Activated CD4-positive, alpha-beta T cell treated with anti-CD3 and anti-CD28 coated beads, Interleukin-2, Interleukin-6, amounts not matched to agents 100 ng/mL and 50 ng/mL, durations not matched to agents 16 hours and 8 hours (primary cell): ENCODE measurements around the gene RNU1-4.
"Not testable (repeated sequence)": the region's sequence is repeated elsewhere in the genome, so short reads cannot be mapped to it uniquely, and the experiment has no call there.

Source experiments
- DNase-seq: peaks from one replicate; pipeline ENCODE4 v3.0.0-alpha.2; 2020

The RNU1-4 gene

GRCh38 chr1:16732254-16732896 lies 7.9 kb upstream of the RNU1-4 start:
- not testable (repeated sequence) for DNase-seq

- DNase-seq = not testable (repeated sequence)
These were observed 914 bp downstream of the RNU1-4 start for GRCh38 chr1:16741230-16741629.

- DNase-seq = not testable (repeated sequence)
These were observed 7.3 kb downstream of the RNU1-4 start for GRCh38 chr1:16747660-16748059.

GRCh38 chr1:16748710-16749109 lies 8.4 kb downstream of the RNU1-4 start:
- DNase-seq = not testable (repeated sequence)

- DNase-seq = not testable (repeated sequence)
These were observed 9.9 kb downstream of the RNU1-4 start for GRCh38 chr1:16749910-16750888.

- DNase-seq = not testable (repeated sequence)
These were observed 12.5 kb downstream of the RNU1-4 start for GRCh38 chr1:16752770-16753169.

- not testable (repeated sequence) for DNase-seq
These were observed 15.1 kb downstream of the RNU1-4 start for GRCh38 chr1:16755385-16755784.

GRCh38 chr1:16755932-16756331 lies 15.6 kb downstream of the RNU1-4 start:
- not testable (repeated sequence) for DNase-seq

- not testable (repeated sequence) for DNase-seq
These were observed 17.3 kb downstream of the RNU1-4 start for GRCh38 chr1:16757574-16757973.

- DNase-seq = not testable (repeated sequence)
These were observed 17.7 kb downstream of the RNU1-4 start for GRCh38 chr1:16758060-16758459.

GRCh38 chr1:16759041-16759493 lies 18.8 kb downstream of the RNU1-4 start:
- DNase-seq = not testable (repeated sequence)

GRCh38 chr1:16759650-16760455 lies 19.5 kb downstream of the RNU1-4 start:
- DNase-seq = not testable (repeated sequence)

GRCh38 chr1:16760456-16760765 lies 20.1 kb downstream of the RNU1-4 start:
- DNase-seq = not testable (repeated sequence)

- DNase-seq = not testable (repeated sequence)
These were observed 20.5 kb downstream of the RNU1-4 start for GRCh38 chr1:16760801-16761200.

GRCh38 chr1:16764248-16764819 lies 24.0 kb downstream of the RNU1-4 start:
- not testable (repeated sequence) for DNase-seq

GRCh38 chr1:16764820-16765655 lies 24.7 kb downstream of the RNU1-4 start:
- not testable (repeated sequence) for DNase-seq

GRCh38 chr1:16765731-16766605 lies 25.7 kb downstream of the RNU1-4 start:
- DNase-seq = not testable (repeated sequence)

GRCh38 chr1:16766689-16767256 lies 26.5 kb downstream of the RNU1-4 start:
- DNase-seq = not testable (repeated sequence)

GRCh38 chr1:16770139-16770759 lies 29.9 kb downstream of the RNU1-4 start:
- DNase-seq = not testable (repeated sequence)
